HEK293 (cell line): Measurements from ENCODE around the gene HSPBAP1.

ENCODE experiments used
- ZNF311 ChIP-seq: fragments of 450-650 bp; formaldehyde crosslinking; IDR thresholded peaks from 2 replicates; pipeline ENCODE4 v1.5.1; 2017; ENCODE audit warnings: missing biosample characterization, missing genetic modification characterization, borderline replicate concordance
- TF ChIP-seq, protein P1 (sequence below): fragments of 450-650 bp; formaldehyde crosslinking; IDR thresholded peaks from 2 replicates; pipeline ENCODE4 v1.5.1; 2016; ENCODE audit warnings: missing biosample characterization, missing genetic modification characterization
- TF ChIP-seq, protein P2 (sequence below): fragments of 450-650 bp; formaldehyde crosslinking; IDR thresholded peaks from 2 replicates; pipeline ENCODE4 v1.5.1; 2016; ENCODE audit warnings: missing biosample characterization, missing genetic modification characterization, low read depth
- TF ChIP-seq, protein P3 (sequence below): sonication (generic); formaldehyde crosslinking; IDR thresholded peaks from 2 replicates; pipeline ENCODE4 v1.8.1; 2022; ENCODE audit warnings: mild to moderate bottlenecking, moderate library complexity, missing genetic modification reagents

DNA sequence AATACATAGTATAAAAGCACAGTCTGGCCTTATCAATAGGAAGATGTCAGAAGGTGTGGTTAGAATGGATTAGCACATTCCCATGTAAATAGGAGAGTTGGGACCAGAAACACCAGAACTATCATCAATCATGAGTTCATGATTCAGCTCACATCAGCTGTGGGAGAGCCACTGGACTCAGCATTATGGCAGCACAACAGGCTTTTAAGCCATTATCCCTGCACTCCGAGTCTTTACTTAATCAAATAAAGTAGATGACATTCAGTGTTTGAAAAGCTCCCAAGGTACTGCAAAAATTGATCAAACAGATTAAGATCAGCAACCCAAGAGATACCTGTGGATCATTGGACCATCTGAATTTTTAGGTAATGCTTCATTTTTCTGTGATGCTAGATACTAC is 88.3 kb downstream of the HSPBAP1 start:
- TF ChIP-seq, protein P1, sequence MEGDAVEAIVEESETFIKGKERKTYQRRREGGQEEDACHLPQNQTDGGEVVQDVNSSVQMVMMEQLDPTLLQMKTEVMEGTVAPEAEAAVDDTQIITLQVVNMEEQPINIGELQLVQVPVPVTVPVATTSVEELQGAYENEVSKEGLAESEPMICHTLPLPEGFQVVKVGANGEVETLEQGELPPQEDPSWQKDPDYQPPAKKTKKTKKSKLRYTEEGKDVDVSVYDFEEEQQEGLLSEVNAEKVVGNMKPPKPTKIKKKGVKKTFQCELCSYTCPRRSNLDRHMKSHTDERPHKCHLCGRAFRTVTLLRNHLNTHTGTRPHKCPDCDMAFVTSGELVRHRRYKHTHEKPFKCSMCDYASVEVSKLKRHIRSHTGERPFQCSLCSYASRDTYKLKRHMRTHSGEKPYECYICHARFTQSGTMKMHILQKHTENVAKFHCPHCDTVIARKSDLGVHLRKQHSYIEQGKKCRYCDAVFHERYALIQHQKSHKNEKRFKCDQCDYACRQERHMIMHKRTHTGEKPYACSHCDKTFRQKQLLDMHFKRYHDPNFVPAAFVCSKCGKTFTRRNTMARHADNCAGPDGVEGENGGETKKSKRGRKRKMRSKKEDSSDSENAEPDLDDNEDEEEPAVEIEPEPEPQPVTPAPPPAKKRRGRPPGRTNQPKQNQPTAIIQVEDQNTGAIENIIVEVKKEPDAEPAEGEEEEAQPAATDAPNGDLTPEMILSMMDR: no peak
- TF ChIP-seq, protein P2, sequence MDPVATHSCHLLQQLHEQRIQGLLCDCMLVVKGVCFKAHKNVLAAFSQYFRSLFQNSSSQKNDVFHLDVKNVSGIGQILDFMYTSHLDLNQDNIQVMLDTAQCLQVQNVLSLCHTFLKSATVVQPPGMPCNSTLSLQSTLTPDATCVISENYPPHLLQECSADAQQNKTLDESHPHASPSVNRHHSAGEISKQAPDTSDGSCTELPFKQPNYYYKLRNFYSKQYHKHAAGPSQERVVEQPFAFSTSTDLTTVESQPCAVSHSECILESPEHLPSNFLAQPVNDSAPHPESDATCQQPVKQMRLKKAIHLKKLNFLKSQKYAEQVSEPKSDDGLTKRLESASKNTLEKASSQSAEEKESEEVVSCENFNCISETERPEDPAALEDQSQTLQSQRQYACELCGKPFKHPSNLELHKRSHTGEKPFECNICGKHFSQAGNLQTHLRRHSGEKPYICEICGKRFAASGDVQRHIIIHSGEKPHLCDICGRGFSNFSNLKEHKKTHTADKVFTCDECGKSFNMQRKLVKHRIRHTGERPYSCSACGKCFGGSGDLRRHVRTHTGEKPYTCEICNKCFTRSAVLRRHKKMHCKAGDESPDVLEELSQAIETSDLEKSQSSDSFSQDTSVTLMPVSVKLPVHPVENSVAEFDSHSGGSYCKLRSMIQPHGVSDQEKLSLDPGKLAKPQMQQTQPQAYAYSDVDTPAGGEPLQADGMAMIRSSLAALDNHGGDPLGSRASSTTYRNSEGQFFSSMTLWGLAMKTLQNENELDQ (tag by site-specific recombination): no peak
- TF ChIP-seq ZNF311 (tag by site-specific recombination): no peak
- TF ChIP-seq, protein P3, sequence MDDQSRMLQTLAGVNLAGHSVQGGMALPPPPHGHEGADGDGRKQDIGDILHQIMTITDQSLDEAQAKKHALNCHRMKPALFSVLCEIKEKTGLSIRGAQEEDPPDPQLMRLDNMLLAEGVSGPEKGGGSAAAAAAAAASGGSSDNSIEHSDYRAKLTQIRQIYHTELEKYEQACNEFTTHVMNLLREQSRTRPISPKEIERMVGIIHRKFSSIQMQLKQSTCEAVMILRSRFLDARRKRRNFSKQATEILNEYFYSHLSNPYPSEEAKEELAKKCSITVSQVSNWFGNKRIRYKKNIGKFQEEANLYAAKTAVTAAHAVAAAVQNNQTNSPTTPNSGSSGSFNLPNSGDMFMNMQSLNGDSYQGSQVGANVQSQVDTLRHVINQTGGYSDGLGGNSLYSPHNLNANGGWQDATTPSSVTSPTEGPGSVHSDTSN (CRISPR knock-in tag): no peak
